SK-N-SH (cell line): Measurements from ENCODE around the gene CELF4. TPM values are rescaled to one million over a fixed set of nuclear protein-coding genes. Genes with fewer than 3 reads are reported as not detected.
A peak's percentile ranks its signal among the peaks of the same experiment; 100 is the strongest.

Source experiments
- CTCF ChIA-PET: fragments of 300-600, 350-600 bp; formaldehyde crosslinking; extraction: SDS; loops from one replicate; lab custom pipeline; 2021; lab: Yijun Ruan, JAX
- POLR2A ChIA-PET: fragments of 350-600 bp; sonication (Branson Sonifier 250); formaldehyde crosslinking; extraction: SDS; loops from one replicate; lab custom pipeline; 2020; ENCODE audit warnings: antibody characterized with exemption, inconsistent platforms; lab: Yijun Ruan, JAX
- DNase-seq: peaks from one replicate; pipeline ENCODE4 v3.0.0; 2012
- H2AFZ ChIP-seq: fragments of 200-600 bp; sonication (generic); 2 replicates; pipeline ENCODE4 v1.8.1; 2016; ENCODE audit warnings: antibody characterized with exemption, mild to moderate bottlenecking, low read depth
- H3F3A ChIP-seq: fragments of 200-600 bp; sonication (generic); replicated peaks from 2 replicates; pipeline ENCODE3; 2016; ENCODE audit warnings: antibody characterized with exemption, mild to moderate bottlenecking; ENCODE audit not compliant: insufficient read depth
- H3K27ac ChIP-seq, 2 experiments: fragments of 200-500 bp in 1 of 2; fragments of 200-600 bp in 1 of 2; sonication (Bioruptor generic) in 1 of 2; sonication (generic), shearing (Covaris generic) in 1 of 2; 2 replicates each; pipeline versions ENCODE4 v1.5.1 to v1.6.1; 2014 to 2016; ENCODE audit warnings: low read depth in 2 of 2, inconsistent platforms in 1 of 2, low read length in 1 of 2, mild to moderate bottlenecking in 1 of 2, mixed read lengths in 1 of 2
- H3K27me3 ChIP-seq: fragments of 200-600 bp; sonication (generic), shearing (Covaris generic); 2 replicates; pipeline ENCODE4 v1.6.1; 2016; ENCODE audit warnings: mixed run types; ENCODE audit not compliant: insufficient read depth
- H3K36me3 ChIP-seq, 2 experiments: fragments of 200-500 bp in 1 of 2; fragments of 200-600 bp in 1 of 2; sonication (Bioruptor generic) in 1 of 2; sonication (generic) in 1 of 2; replicated peaks in 1 of 2; 2 replicates each; pipeline versions ENCODE3 to v1.5.1; 2014 to 2016; ENCODE audit warnings: low read length in 1 of 2, mild to moderate bottlenecking in 1 of 2; ENCODE audit not compliant: insufficient read depth in 2 of 2, control insufficient read depth in 1 of 2
- H3K4me1 ChIP-seq, 2 experiments: fragments of 200-500 bp in 1 of 2; fragments of 200-600 bp in 1 of 2; sonication (Bioruptor generic) in 1 of 2; sonication (generic), shearing (Covaris generic) in 1 of 2; 2 replicates each; pipeline versions ENCODE4 v1.5.1 to v1.6.1; 2014 to 2016; ENCODE audit warnings: low read depth in 1 of 2, low read length in 1 of 2, mixed run types in 1 of 2; ENCODE audit not compliant: insufficient read depth in 2 of 2, control insufficient read depth in 1 of 2
- H3K4me2 ChIP-seq: fragments of 200-600 bp; sonication (generic), shearing (Covaris generic); 2 replicates; pipeline ENCODE4 v1.6.1; 2017; ENCODE audit warnings: mixed run types
- H3K4me3 ChIP-seq, 2 experiments: fragments of 200-500 bp in 1 of 2; fragments of 200-600 bp in 1 of 2; sonication (Bioruptor generic) in 1 of 2; sonication (generic), shearing (Covaris generic) in 1 of 2; 2 replicates each; pipeline versions ENCODE4 v1.5.1 to v1.8.1; 2014 to 2016; ENCODE audit warnings: low read depth in 2 of 2, inconsistent platforms in 1 of 2, low read length in 1 of 2, mild to moderate bottlenecking in 1 of 2, mixed read lengths in 1 of 2, moderate library complexity in 1 of 2
- H3K79me2 ChIP-seq: fragments of 200-600 bp; sonication (generic); 2 replicates; pipeline ENCODE4 v1.8.1; 2017; ENCODE audit warnings: mild to moderate bottlenecking; ENCODE audit not compliant: insufficient read depth
- H3K9ac ChIP-seq: fragments of 200-600 bp; sonication (generic); 2 replicates; pipeline ENCODE4 v1.6.1; 2017; ENCODE audit warnings: mixed run types
- H3K9me2 ChIP-seq: fragments of 200-600 bp; sonication (generic); 2 replicates; pipeline ENCODE4 v1.6.1; 2017; ENCODE audit warnings: mixed run types
- H3K9me3 ChIP-seq: fragments of 200-600 bp; sonication (generic); 2 replicates; pipeline ENCODE4 v1.6.1; 2017; ENCODE audit warnings: mixed run types, mild to moderate bottlenecking, moderate library complexity
- H4K20me1 ChIP-seq: fragments of 200-600 bp; sonication (generic); 2 replicates; pipeline ENCODE4 v1.6.1; 2017; ENCODE audit warnings: mild to moderate bottlenecking, mixed run types; ENCODE audit not compliant: insufficient read depth
- CHD2 ChIP-seq: fragments of 150-350 bp; IDR thresholded peaks from 2 replicates; pipeline ENCODE4 v1.6.1; 2018; ENCODE audit warnings: low read length; ENCODE audit not compliant: partially characterized antibody
- CTCF ChIP-seq: fragments of 200-600 bp; sonication (generic); IDR thresholded peaks from 2 replicates; pipeline ENCODE4 v1.6.1; 2017; ENCODE audit warnings: antibody characterized with exemption, mild to moderate bottlenecking, moderate library complexity
- EP300 ChIP-seq, 2 experiments: IDR thresholded peaks; 2 replicates each; pipeline versions ENCODE4 v1.4.0 to v1.6.1; 2012; ENCODE audit warnings: borderline replicate concordance in 1 of 2, low read depth in 1 of 2, low read length in 1 of 2
- FOSL2 ChIP-seq: IDR thresholded peaks from 2 replicates; pipeline ENCODE4 v1.4.0; 2012; ENCODE audit warnings: low read depth, mild to moderate bottlenecking, moderate library complexity, borderline replicate concordance
- FOXJ3 ChIP-seq: sonication (generic); formaldehyde crosslinking; IDR thresholded peaks from 2 replicates; pipeline ENCODE4 v1.5.1; 2020; ENCODE audit warnings: mild to moderate bottlenecking, missing genetic modification reagents
- FOXM1 ChIP-seq: IDR thresholded peaks from 2 replicates; pipeline ENCODE4 v1.4.0; 2012; ENCODE audit warnings: low read depth, mild to moderate bottlenecking
- GABPA ChIP-seq: IDR thresholded peaks from 2 replicates; pipeline ENCODE4 v1.4.0; 2012; ENCODE audit warnings: low read depth, mild to moderate bottlenecking
- GATA2 ChIP-seq: sonication (generic); formaldehyde crosslinking; IDR thresholded peaks from 2 replicates; pipeline ENCODE4 v1.5.0; 2020; ENCODE audit warnings: mild to moderate bottlenecking, missing genetic modification reagents
- MEF2A ChIP-seq: IDR thresholded peaks from 2 replicates; pipeline ENCODE4 v1.4.0; 2012; ENCODE audit warnings: low read depth, borderline replicate concordance
- MXI1 ChIP-seq: IDR thresholded peaks from 2 replicates; pipeline ENCODE4 v1.6.1; 2012; ENCODE audit warnings: mild to moderate bottlenecking, low read depth, low read length, improper control_type of control experiment
- PBX3 ChIP-seq: IDR thresholded peaks from 2 replicates; pipeline ENCODE4; 2012
- RCOR1 ChIP-seq: fragments of 150-350 bp; IDR thresholded peaks from 2 replicates; pipeline ENCODE4 v1.6.1; 2017; ENCODE audit warnings: antibody characterized with exemption, low read length
- RFX5 ChIP-seq: IDR thresholded peaks from 2 replicates; pipeline ENCODE4 v1.6.1; 2012; ENCODE audit warnings: mild to moderate bottlenecking, improper control_type of control experiment, low read length
- ZBTB33 ChIP-seq: IDR thresholded peaks from 2 replicates; pipeline ENCODE4 v1.4.0; 2012; ENCODE audit warnings: low read depth, borderline replicate concordance
- WGBS: methylation state at CpG from one replicate; pipeline ENCODE4 v1.1.6; 2017; ENCODE audit warnings: low lambda C conversion rate; 5-methylcytosine and 5-hydroxymethylcytosine counted together
- polyA plus RNA-seq, 3 experiments: library from polyadenylated mRNA; depleted of rRNA; stranded (reverse); fragments of >200 nt; gene quantifications; 2 replicates each; pipeline ENCODE4 v1.2.3, GENCODE V29; 2012
- TF ChIP-seq, protein P1 (sequence below): IDR thresholded peaks from 2 replicates; pipeline ENCODE4 v1.4.0; 2012; ENCODE audit warnings: low read depth

Gene CELF4
- polyA plus RNA-seq, 1 of the 3 experiments (the other 2 are of a cell fraction): 0.26 TPM

- H2AFZ ChIP-seq: no peak overlapping the region
- 21% methylated on average over 11 of the region's 12 CpGs for WGBS
- no peak overlapping the region for H3K4me3 ChIP-seq
- CTCF ChIA-PET: interaction anchor here (17.3 kb wide), 1 partner anchor 84 kb away, joined by 298 read pairs; no protein-coding TSS in a partner anchor
- no peaks in the 10 kb centered on the region for H3K79me2 ChIP-seq
- H3K4me2 ChIP-seq: no peak overlapping the region
- TF ChIP-seq GABPA (no peak), FOXM1 (no peak), GATA2 (CRISPR knock-in tag) (peak; percentile 68), RFX5 (no peak), ZBTB33 (no peak), MXI1 (peak; percentile 54; the same call in 1 of the 2 replicates), CTCF (no peak), PBX3 (no peak), EP300 (IDR thresholded peaks at IDR 0.05; ENCODE audit: borderline replicate concordance in 1 of 2, low read depth in 1 of 2, low read length in 1 of 2) (peak in 1 of 2 experiments; percentile 46; a peak in 1 of 4 replicates), CHD2 (no peak), FOSL2 (no peak), MEF2A (no peak), RCOR1 (peak; percentile 61; the same call in 1 of the 2 replicates), FOXJ3 (CRISPR knock-in tag) (peak; percentile 61; the same call in 1 of the 2 replicates)
- TF ChIP-seq, protein P1, sequence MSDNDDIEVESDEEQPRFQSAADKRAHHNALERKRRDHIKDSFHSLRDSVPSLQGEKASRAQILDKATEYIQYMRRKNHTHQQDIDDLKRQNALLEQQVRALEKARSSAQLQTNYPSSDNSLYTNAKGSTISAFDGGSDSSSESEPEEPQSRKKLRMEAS: no peak
- POLR2A ChIA-PET: no interaction called here
- H3K36me3 ChIP-seq: no peaks in the 10 kb centered on the region
- no peaks in the 10 kb centered on the region for H3K9me2 ChIP-seq
- peaks cover 0 to 77% of the 10 kb centered on the region in 2 experiments; a peak in 2 of 4 replicates for H3K4me1 ChIP-seq
- H3K27ac ChIP-seq: peak overlapping the region in 1 of 2 experiments; percentile 85; a peak in 2 of 4 replicates
- no peaks in the 10 kb centered on the region for H3K9me3 ChIP-seq
- no peaks in the 10 kb centered on the region for H3F3A ChIP-seq
- H3K27me3 ChIP-seq: no peaks in the 10 kb centered on the region
- DNase-seq: peak; percentile 81
- no peaks in the 10 kb centered on the region for H4K20me1 ChIP-seq
- no peak overlapping the region for H3K9ac ChIP-seq
These were observed 115.0 kb downstream of the CELF4 start for GRCh38 chr18:37450434-37451132.
